Body of pancreas (tissue), 4 donors: ENCODE data around the gene HSBP1.

Experiments
- CTCF ChIP-seq, 7 experiments: fragments of 450-650 bp in 4 of 7; fragments of 200-600 bp in 3 of 7; sonication (generic) in 3 of 7; IDR thresholded peaks; one replicate each; pipeline ENCODE4 v1.5.1; 2016 to 2019; ENCODE audit warnings: antibody characterized with exemption in 7 of 7
- POLR2A ChIP-seq, 3 donors: fragments of 450-650 bp; IDR thresholded peaks; one replicate each; pipeline ENCODE4 v1.6.1; 2016; ENCODE audit warnings: antibody characterized with exemption in 3 of 3, mild to moderate bottlenecking in 2 of 3

- TF ChIP-seq POLR2A (IDR thresholded peaks at IDR 0.05) (no peak), CTCF (IDR thresholded peaks at IDR 0.05) (no peak)
These were observed 816 bp downstream of the HSBP1 start for GRCh38 chr16:83808573-83809014.
